Measurements from ENCODE around the gene VOPP1. TPM values are rescaled to one million over a fixed set of nuclear protein-coding genes. Genes with fewer than 3 reads are reported as not detected.

The VOPP1 gene
- total RNA-seq, 4 donors from 2014 or later: 22.1 to 79.2 (median 73.9) TPM

DNA sequence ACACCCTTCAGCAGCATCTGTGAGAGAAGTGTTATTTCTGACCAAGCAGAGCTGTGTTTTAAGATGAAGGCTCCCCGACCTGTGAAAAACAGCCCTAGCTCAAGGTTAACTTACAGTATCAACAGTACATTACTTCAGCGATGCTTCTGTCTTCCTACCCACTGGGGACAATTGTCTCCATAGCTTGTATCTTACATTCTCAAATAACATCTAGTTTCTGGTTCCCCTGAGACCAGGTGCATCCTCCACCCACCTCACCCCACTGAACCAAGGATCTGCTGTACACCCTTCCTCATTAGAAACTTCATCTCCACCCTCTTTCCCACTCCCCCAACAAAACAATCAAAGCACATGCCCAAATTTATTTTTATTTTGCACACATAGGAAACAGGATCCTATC is 102.0 kb downstream of the VOPP1 start:
- Histone ChIP-seq H3K9me3 (no peaks in the 10 kb centered on the region), H3K36me3 (peaks cover 0 to 9% (median under 1%) of the 10 kb centered on the region in 4 donors), H3K27ac (peak overlapping the region in 1 of 4 donors; percentile 3), H3K4me3 (no peak overlapping the region), H3K4me1 (no peaks in the 10 kb centered on the region), H3K27me3 (no peaks in the 10 kb centered on the region)
- no peak for DNase-seq
- in situ Hi-C loops (cut with MboI; ENCODE audit: low pct_ligation_motif_present in 1 of 4, low pct_unique_long_range_greater_than_20kb in 1 of 4, low sequenced_read_pairs in 3 of 4) (loop anchor here in 1 of 4 donors (25.0 kb wide), 1 partner anchor 117 kb away; no protein-coding TSS in a partner anchor), intact Hi-C loops (cut with DNase I; ENCODE audit: low total_unique reads) (no loop called here)
- TF ChIP-seq, protein P1, sequence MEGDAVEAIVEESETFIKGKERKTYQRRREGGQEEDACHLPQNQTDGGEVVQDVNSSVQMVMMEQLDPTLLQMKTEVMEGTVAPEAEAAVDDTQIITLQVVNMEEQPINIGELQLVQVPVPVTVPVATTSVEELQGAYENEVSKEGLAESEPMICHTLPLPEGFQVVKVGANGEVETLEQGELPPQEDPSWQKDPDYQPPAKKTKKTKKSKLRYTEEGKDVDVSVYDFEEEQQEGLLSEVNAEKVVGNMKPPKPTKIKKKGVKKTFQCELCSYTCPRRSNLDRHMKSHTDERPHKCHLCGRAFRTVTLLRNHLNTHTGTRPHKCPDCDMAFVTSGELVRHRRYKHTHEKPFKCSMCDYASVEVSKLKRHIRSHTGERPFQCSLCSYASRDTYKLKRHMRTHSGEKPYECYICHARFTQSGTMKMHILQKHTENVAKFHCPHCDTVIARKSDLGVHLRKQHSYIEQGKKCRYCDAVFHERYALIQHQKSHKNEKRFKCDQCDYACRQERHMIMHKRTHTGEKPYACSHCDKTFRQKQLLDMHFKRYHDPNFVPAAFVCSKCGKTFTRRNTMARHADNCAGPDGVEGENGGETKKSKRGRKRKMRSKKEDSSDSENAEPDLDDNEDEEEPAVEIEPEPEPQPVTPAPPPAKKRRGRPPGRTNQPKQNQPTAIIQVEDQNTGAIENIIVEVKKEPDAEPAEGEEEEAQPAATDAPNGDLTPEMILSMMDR (IDR thresholded peaks at IDR 0.05): no peak
- TF ChIP-seq POLR2A (IDR thresholded peaks at IDR 0.05): no peak
- TF ChIP-seq POLR2AphosphoS5 (IDR thresholded peaks at IDR 0.05): no peak
- no peak for TF ChIP-seq EP300 (IDR thresholded peaks at IDR 0.05; ENCODE audit: low read depth)
- WGBS, 2 donors (ENCODE audit: low coverage in 1 of 2): 82 to 93% methylated on average over 2 of the region's 2 CpGs

DNA sequence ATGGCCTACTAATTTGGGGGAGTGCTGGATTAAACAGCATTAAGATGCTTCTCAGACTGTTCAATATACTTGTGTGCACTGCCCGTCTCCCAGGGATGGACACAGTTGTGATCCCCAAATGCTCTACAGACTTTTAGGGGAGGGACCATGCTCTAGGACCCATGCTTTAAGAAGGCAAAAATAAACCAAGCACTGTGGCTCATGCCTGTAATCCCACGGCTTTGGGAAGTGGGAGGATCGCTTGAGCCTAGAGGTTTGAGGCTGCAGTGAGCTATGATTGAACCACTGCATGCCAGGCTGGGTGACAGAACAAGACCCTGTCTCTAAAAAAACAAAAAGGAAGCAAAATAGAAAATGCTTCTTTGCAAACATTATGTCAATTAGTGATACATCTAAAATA is 102.6 kb downstream of the VOPP1 start:
- intact Hi-C loops (cut with DNase I; ENCODE audit: low total_unique reads) (no loop called here), in situ Hi-C loops (cut with MboI; ENCODE audit: low pct_ligation_motif_present in 1 of 4, low pct_unique_long_range_greater_than_20kb in 1 of 4, low sequenced_read_pairs in 3 of 4) (loop anchor here in 1 of 4 donors (25.0 kb wide), 1 partner anchor 118 kb away; no protein-coding TSS in a partner anchor)
- DNase-seq: no peak
- Histone ChIP-seq H3K4me3 (no peak overlapping the region), H3K9me3 (no peaks in the 10 kb centered on the region), H3K27ac (peak overlapping the region in 2 of 4 donors; percentile 3 to 14), H3K4me1 (no peaks in the 10 kb centered on the region), H3K36me3 (peaks cover 0 to 14% (median 3%) of the 10 kb centered on the region in 4 donors), H3K27me3 (no peaks in the 10 kb centered on the region)
- WGBS, 2 donors (ENCODE audit: low coverage in 1 of 2): 83% methylated on average over 3 of the region's 3 CpGs; no CpG with 5 or more reads in 1 of the 2 donors
- TF ChIP-seq, protein P1 (IDR thresholded peaks at IDR 0.05): no peak
- TF ChIP-seq POLR2A (IDR thresholded peaks at IDR 0.05) (no peak), EP300 (IDR thresholded peaks at IDR 0.05; ENCODE audit: low read depth) (no peak), POLR2AphosphoS5 (IDR thresholded peaks at IDR 0.05) (no peak)

DNA sequence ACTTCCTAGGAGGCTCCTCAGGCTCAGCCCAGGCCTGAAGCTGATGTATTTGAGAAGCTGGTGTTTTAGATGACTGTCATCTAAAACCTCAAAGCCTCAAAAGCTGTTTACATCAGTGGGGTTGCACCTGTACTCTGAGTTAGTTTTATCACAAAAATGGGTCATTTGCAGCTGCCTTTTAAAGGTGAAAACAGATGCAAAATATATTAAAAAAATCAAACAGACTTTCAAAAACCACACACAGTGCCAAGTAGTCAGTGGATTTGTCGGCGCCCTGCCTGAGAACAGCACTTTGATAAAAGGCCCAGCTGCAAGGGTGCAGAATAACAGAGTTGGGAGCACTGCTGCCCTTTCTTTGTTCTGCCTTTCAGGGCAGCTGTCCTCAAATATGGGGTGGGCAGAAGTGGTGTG is 103.0 kb downstream of the VOPP1 start:
- in situ Hi-C loops (cut with MboI; ENCODE audit: low pct_ligation_motif_present in 1 of 4, low pct_unique_long_range_greater_than_20kb in 1 of 4, low sequenced_read_pairs in 3 of 4) (loop anchor here in 1 of 4 donors (25.0 kb wide), 1 partner anchor 118 kb away; no protein-coding TSS in a partner anchor), intact Hi-C loops (cut with DNase I; ENCODE audit: low total_unique reads) (no loop called here)
- WGBS, 2 donors (ENCODE audit: low coverage in 1 of 2): 72 to 82% methylated on average over 2 of the region's 2 CpGs
- Histone ChIP-seq H3K36me3 (peaks cover 0 to 19% (median 4%) of the 10 kb centered on the region in 4 donors), H3K9me3 (no peaks in the 10 kb centered on the region), H3K4me3 (no peak overlapping the region), H3K4me1 (no peaks in the 10 kb centered on the region), H3K27me3 (no peaks in the 10 kb centered on the region), H3K27ac (peak overlapping the region in 1 of 4 donors; percentile 14)
- DNase-seq: peak; percentile 32
- TF ChIP-seq POLR2A (IDR thresholded peaks at IDR 0.05) (no peak), EP300 (IDR thresholded peaks at IDR 0.05; ENCODE audit: low read depth) (no peak)
- TF ChIP-seq, protein P1 (IDR thresholded peaks at IDR 0.05): no peak

DNA sequence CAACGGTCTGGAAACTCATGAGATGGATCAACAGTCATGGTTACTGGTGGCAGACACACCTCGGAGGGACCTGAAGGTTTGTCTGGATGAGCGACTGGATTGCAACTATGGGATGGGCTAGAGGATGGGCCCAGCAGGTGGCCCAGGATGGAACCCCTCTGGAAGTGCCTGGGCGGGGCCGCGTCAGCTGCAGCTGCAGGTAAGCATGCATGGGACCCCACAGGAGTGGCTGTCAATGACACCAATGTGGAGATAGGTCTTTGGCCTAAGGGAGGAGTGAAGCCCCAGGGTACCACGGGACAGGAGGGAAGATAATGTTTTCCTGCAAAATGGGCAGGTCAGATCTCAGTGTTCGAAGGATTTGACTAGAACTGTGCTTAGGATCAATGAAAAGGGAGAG is 103.8 kb downstream of the VOPP1 start:
- DNase-seq: no peak
- no peaks in the 10 kb centered on the region for H3K27me3 ChIP-seq
- H3K4me3 ChIP-seq: no peak overlapping the region
- H3K4me1 ChIP-seq: no peaks in the 10 kb centered on the region
- TF ChIP-seq POLR2A (IDR thresholded peaks at IDR 0.05) (no peak), POLR2AphosphoS5 (IDR thresholded peaks at IDR 0.05) (no peak), EP300 (IDR thresholded peaks at IDR 0.05; ENCODE audit: low read depth) (no peak)
- TF ChIP-seq, protein P1 (IDR thresholded peaks at IDR 0.05): no peak
- H3K36me3 ChIP-seq: peaks cover 0 to 20% (median 7%) of the 10 kb centered on the region in 4 donors
- intact Hi-C loops (cut with DNase I; ENCODE audit: low total_unique reads) (no loop called here), in situ Hi-C loops (cut with MboI; ENCODE audit: low pct_ligation_motif_present in 1 of 4, low pct_unique_long_range_greater_than_20kb in 1 of 4, low sequenced_read_pairs in 3 of 4) (loop anchor here in 1 of 4 donors (25.0 kb wide), 1 partner anchor 119 kb away; no protein-coding TSS in a partner anchor)
- H3K27ac ChIP-seq: peak overlapping the region in 1 of 4 donors; percentile 10
- WGBS, 2 donors (ENCODE audit: low coverage in 1 of 2): 97 to 98% methylated on average over 5 to 8 of the region's 8 CpGs
- no peaks in the 10 kb centered on the region for H3K9me3 ChIP-seq

Data from transverse colon (tissue), 4 donors.